Measurements from ENCODE around the gene KRTAP5-7. TPM values are rescaled to one million over a fixed set of nuclear protein-coding genes. Genes with fewer than 3 reads are reported as not detected.

Gene KRTAP5-7
- total and polyA plus RNA-seq, 2 experiments from 2014 or later: not detected

GRCh38 chr11:71563406-71563805, 36.3 kb downstream of the KRTAP5-7 start:
- no peaks in the 10 kb centered on the region for H3K9me2 ChIP-seq (ENCODE audit: insufficient read depth)
- no peaks in the 10 kb centered on the region for H4K20me1 ChIP-seq (replicated peaks; ENCODE audit: insufficient read depth)
- H3K9me3 Mint-ChIP-seq: peaks cover 25% of the 10 kb centered on the region; the same call in 2 of the 3 replicates
- H3K4me1 Mint-ChIP-seq: peaks cover 30% of the 10 kb centered on the region
- H3K4me2 ChIP-seq: no peak overlapping the region
- H3K36me3 ChIP-seq (ENCODE audit: insufficient read depth): no peaks in the 10 kb centered on the region
- no peak overlapping the region for H2AFZ ChIP-seq
- no peaks in the 10 kb centered on the region for H3K27me3 ChIP-seq (ENCODE audit: insufficient read depth)
- ATAC-seq (peak; percentile 80), DNase-seq (ENCODE audit: low spot score) (peak; percentile 72)
- no peak overlapping the region for H3K4me3 Mint-ChIP-seq
- no peaks in the 10 kb centered on the region for H3F3A ChIP-seq (replicated peaks; ENCODE audit: low read depth)
- H3K27ac ChIP-seq (ENCODE audit: low read depth): no peak overlapping the region
- H3K79me2 ChIP-seq (replicated peaks; ENCODE audit: insufficient read depth): no peaks in the 10 kb centered on the region
- TF ChIP-seq EZH2 (IDR thresholded peaks at IDR 0.05; ENCODE audit: low read depth, unreplicated experiment) (no peak), CTCF (conservative IDR thresholded peaks at IDR 0.05; ENCODE audit: low read depth in 2 of 2) (peak; percentile 66 to 76), REST (IDR thresholded peaks at IDR 0.05; ENCODE audit: unreplicated experiment) (no peak), ZNF331 (CRISPR knock-in tag; IDR thresholded peaks at IDR 0.05; ENCODE audit: low read depth) (no peak), JUNB (IDR thresholded peaks at IDR 0.05; ENCODE audit: unreplicated experiment) (no peak)
- H3K4me1 ChIP-seq (ENCODE audit: insufficient read depth): peaks cover 16% of the 10 kb centered on the region
- no peak overlapping the region for H3K4me3 ChIP-seq
- peaks cover 4% of the 10 kb centered on the region for H3K36me3 Mint-ChIP-seq (ENCODE audit: low read depth)
- peaks cover 10% of the 10 kb centered on the region for H3K27me3 Mint-ChIP-seq (ENCODE audit: insufficient read depth, low read depth, poor library complexity)
- H3K27ac Mint-ChIP-seq: no peak overlapping the region

GRCh38 chr11:71564430-71564829, 37.4 kb downstream of the KRTAP5-7 start:
- peaks cover 36% of the 10 kb centered on the region for H3K4me1 Mint-ChIP-seq

More at GRCh38 chr11:71564430-71564829, 37.4 kb downstream of the KRTAP5-7 start:
- Histone ChIP-seq H2AFZ (no peak overlapping the region), H4K20me1 (replicated peaks; ENCODE audit: insufficient read depth) (no peaks in the 10 kb centered on the region), H3K4me2 (no peak overlapping the region), H3K9me2 (ENCODE audit: insufficient read depth) (no peaks in the 10 kb centered on the region), H3F3A (replicated peaks; ENCODE audit: low read depth) (no peaks in the 10 kb centered on the region), H3K36me3 (ENCODE audit: insufficient read depth) (no peaks in the 10 kb centered on the region), H3K27ac (ENCODE audit: low read depth) (no peak overlapping the region), H3K4me1 (ENCODE audit: insufficient read depth) (peaks cover 16% of the 10 kb centered on the region), H3K27me3 (ENCODE audit: insufficient read depth) (no peaks in the 10 kb centered on the region), H3K4me3 (no peak overlapping the region), H3K79me2 (replicated peaks; ENCODE audit: insufficient read depth) (no peaks in the 10 kb centered on the region)
- DNase-seq (ENCODE audit: low spot score): no peak
- Mint-ChIP-seq H3K9me3 (peaks cover 15% of the 10 kb centered on the region; the same call in 2 of the 3 replicates), H3K4me3 (no peak overlapping the region; the same call in 2 of the 3 replicates), H3K27me3 (ENCODE audit: insufficient read depth, low read depth, poor library complexity) (peaks cover 14% of the 10 kb centered on the region), H3K36me3 (ENCODE audit: low read depth) (no peaks in the 10 kb centered on the region; the same call in 2 of the 3 replicates), H3K27ac (no peak overlapping the region)
- ATAC-seq: no peak
- no peak for TF ChIP-seq EZH2phosphoT487 (IDR thresholded peaks at IDR 0.05; ENCODE audit: unreplicated experiment)
